ENCODE measurements around the gene PDHA1.

DNA sequence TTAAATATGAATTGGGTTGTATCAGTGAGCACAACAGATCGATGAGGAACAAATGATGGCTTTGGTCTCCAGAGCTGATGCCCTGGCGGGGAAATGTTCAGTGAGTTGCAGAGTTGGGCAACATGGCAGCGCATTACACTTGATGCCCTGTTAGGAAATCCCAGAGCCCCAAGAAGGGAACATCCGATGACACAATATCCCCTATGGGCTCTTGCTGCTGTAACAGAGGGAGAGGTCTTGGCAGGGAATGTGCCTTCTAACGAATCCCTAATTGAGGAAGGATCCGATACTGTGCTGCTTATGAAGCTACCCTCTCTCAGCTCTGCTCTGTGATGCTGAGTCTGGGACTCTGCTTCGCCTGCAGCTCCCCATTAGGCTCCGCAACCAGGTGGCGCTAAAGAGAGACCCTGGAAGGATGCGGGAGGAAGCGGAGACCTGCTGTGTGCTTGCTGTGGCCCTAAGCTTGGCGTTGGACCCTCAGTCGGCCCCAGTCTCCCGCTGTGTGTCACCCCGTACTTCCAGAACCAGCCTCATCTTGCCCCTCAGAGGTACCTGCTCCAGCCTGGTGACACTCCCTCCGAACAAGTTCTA lies 38.9 kb downstream of the PDHA1 start:
- TF ChIP-seq, protein P1, sequence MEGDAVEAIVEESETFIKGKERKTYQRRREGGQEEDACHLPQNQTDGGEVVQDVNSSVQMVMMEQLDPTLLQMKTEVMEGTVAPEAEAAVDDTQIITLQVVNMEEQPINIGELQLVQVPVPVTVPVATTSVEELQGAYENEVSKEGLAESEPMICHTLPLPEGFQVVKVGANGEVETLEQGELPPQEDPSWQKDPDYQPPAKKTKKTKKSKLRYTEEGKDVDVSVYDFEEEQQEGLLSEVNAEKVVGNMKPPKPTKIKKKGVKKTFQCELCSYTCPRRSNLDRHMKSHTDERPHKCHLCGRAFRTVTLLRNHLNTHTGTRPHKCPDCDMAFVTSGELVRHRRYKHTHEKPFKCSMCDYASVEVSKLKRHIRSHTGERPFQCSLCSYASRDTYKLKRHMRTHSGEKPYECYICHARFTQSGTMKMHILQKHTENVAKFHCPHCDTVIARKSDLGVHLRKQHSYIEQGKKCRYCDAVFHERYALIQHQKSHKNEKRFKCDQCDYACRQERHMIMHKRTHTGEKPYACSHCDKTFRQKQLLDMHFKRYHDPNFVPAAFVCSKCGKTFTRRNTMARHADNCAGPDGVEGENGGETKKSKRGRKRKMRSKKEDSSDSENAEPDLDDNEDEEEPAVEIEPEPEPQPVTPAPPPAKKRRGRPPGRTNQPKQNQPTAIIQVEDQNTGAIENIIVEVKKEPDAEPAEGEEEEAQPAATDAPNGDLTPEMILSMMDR (IDR thresholded peaks at IDR 0.05), result peak; percentile 62
- TF ChIP-seq EZH2phosphoT487 (IDR thresholded peaks at IDR 0.05), result no peak
- no peak for TF ChIP-seq EZH2 (IDR thresholded peaks at IDR 0.05)

Data from neural progenitor cell (in vitro differentiated cells).